Stimulated activated CD8-positive, alpha-beta memory T cell treated with anti-CD3 and anti-CD28 coated beads, Interleukin-2, amount 100 ng/mL, for 1 hour (primary cell): Measurements from ENCODE around the gene LRP1B.

Experiments
- DNase-seq, 2 donors: peaks; one replicate each; pipeline ENCODE4 v3.0.0-alpha.2; 2020; ENCODE audit warnings: low read depth in 2 of 2

LRP1B gene

GRCh38 chr2:141770530-141770929, 360.3 kb downstream of the LRP1B start:
- DNase-seq: no peak

GRCh38 chr2:141767691-141768090, 363.1 kb downstream of the LRP1B start:
- DNase-seq: no peak

- no peak for DNase-seq
These were observed 363.8 kb downstream of the LRP1B start for GRCh38 chr2:141767051-141767450.

DNA sequence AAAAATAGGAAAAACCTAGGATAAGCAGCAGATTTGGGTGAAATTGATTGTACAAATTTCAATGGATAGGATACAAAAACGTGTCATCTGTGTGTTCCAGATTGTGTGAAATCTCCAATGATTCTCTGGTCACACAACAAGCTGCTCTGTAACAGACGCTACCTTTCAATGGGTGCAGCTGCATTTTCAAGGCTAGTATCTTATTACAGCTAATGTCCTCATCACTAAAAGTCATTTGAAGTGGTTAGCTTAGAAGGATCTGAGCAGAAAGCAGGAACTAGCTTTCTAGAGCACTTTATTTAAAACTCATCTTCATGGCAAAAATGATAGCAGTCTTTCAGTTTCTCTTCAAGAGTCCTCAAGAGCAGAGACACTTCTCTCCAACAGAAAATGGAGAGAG, 364.6 kb downstream of the LRP1B start:
- no peak for DNase-seq

GRCh38 chr2:141748616-141749015, 382.2 kb downstream of the LRP1B start:
- no peak for DNase-seq

- DNase-seq: no peak
These were observed 389.2 kb downstream of the LRP1B start for GRCh38 chr2:141741652-141742051.

GRCh38 chr2:141737492-141738255, 393.1 kb downstream of the LRP1B start:
- DNase-seq: no peak

- DNase-seq: no peak
These were observed 394.4 kb downstream of the LRP1B start for GRCh38 chr2:141736466-141736865.

- no peak for DNase-seq
These were observed 401.9 kb downstream of the LRP1B start for GRCh38 chr2:141728886-141729285.

GRCh38 chr2:141728142-141728541, 402.7 kb downstream of the LRP1B start:
- no peak for DNase-seq

- DNase-seq: no peak
These were observed 406.4 kb downstream of the LRP1B start for GRCh38 chr2:141724426-141724825.

DNA sequence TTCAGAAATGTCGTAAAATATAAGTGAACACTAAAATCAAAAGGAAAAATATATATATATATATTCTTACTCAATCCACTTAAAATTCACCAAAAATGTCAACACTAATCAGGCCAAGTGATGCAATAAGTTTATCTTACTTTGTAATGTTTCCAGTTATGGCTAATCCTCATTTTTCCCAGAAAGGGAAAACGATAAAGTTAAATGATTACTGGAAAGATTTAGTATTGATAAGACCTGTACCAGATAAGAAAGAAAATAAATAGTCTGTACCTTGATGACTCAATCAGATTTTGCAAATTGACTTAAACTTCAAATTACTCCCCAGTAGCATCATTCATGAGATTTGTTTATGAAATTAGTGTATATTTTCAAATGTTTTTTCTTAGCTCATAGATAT, 407.0 kb downstream of the LRP1B start:
- DNase-seq: no peak

DNA sequence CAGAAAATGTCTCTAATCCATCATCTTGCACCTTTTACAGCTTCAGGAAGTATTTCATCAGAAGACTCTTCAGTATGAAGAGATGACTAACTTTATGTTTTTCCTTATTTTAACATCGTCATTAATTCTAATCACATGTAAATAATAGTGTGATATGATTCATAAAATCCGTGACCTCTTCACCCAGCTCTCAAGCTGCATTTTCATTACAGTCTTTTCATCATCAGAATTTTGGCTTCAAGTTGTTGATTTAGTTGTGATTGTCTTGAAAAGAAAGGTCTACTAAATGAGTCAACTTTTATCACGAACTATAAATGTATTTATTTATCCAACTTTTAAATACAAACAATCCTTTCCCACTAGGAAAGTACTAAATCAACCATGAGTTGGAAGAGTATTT, 410.3 kb downstream of the LRP1B start:
- DNase-seq: no peak

GRCh38 chr2:141714496-141714895, 416.3 kb downstream of the LRP1B start:
- DNase-seq: no peak

GRCh38 chr2:141711627-141712026, 419.2 kb downstream of the LRP1B start:
- no peak for DNase-seq

- no peak for DNase-seq
These were observed 420.1 kb downstream of the LRP1B start for GRCh38 chr2:141710589-141711239.

DNA sequence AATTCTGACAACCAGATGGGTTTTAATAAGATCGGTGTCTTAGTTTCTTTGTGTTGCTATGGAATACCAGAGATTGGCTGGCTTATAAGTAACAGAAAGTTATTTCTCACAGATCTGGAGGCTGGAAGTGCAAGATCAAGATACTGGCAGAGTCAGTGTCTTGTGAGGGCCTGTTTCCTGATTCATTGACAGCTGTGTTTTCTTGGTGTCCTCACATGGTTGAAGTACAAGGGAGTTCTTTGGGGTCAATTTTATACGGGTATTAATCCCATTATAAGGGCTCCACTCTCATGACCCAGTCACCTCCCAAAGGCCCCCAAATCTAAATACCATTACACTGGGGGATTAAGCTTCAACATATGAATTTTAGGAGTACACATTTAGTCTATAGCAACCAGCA, 421.1 kb downstream of the LRP1B start:
- DNase-seq: no peak

- no peak for DNase-seq
These were observed 423.3 kb downstream of the LRP1B start for GRCh38 chr2:141707486-141707885.

GRCh38 chr2:141704541-141704940, 426.3 kb downstream of the LRP1B start:
- no peak for DNase-seq

DNA sequence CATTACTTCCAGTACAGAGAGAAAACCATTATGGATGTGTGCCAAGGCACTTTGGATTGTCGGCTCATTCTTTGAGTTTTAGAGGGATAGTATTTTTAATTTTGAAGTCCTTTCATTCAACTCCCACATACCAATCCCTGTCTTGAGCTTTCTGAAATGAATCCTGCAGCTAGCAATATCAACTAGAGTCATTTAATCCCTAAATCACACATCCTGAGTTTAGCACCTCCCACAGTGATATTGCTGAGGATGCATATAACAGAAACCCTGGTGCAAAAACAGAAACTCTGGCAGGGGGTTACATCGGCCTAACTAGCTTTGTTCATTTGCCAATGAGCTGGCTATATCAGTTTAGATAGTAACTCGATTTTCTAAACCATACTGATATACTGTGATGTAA, 427.3 kb downstream of the LRP1B start:
- DNase-seq: no peak

DNA sequence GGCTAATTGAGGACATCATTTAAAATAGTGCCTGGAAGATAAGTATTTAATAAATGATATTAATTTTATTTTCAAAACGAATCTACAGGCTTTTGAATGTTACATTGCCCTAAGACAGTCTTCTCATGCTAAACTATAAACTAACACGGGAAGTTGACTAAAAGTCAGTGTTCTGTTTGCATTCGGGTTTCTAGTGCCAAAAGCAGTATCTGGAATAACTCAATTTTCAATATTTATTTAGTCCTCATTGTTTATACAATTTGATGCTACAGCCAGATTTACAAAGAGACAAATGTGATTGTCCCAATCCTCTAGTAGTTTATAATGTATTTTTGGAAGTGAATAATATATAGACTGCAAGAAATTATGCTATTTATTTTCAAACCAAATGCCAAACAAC, 429.2 kb downstream of the LRP1B start:
- no peak for DNase-seq

- no peak for DNase-seq
These were observed 431.2 kb downstream of the LRP1B start for GRCh38 chr2:141699573-141699972.

DNA sequence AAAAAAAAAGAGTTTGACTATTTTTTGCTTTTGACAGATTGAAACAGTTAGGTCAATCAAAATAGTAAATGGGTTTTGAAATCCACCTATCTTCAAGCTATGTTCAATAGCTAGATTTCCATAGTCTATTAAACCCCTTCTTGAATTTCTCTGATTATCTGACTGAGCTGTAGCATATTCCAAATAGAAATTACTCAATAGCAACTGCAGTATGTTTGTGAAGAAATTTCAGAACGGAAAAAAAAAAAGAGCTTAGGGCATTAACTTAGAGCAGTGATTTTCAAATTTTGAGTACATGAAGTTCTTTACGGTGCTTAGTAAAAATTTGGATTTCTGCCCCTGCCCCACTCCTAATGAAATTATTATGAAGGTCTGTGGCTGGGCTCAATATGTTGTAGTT, 432.3 kb downstream of the LRP1B start:
- no peak for DNase-seq

DNA sequence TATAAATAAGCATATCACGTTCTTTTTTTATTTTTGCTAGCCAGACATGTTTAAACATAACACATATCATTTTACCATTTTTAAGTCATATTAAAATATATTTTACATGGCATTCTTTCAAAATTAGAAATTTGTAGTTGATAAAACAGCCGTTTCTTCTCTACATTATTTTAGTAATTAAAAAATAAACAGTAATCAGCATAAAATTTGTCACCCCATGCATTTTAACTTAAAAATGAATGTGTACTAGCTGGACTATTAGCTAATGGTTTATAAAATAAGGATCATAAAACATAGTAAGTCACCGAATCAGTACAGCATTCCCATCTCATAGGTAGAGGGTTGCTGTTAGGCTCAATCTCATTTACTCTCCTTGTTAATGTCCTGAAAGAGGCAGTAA, 433.8 kb downstream of the LRP1B start:
- no peak for DNase-seq
